Activated T-helper 1 cell treated with anti-CD3 and anti-CD28 coated beads, Interleukin-12 subunit alpha, Interleukin-12 subunit beta, Interleukin-2, Interleukin-4 antibody, amounts not matched to agents 30 ng/mL and 10 ng/mL and 1 ng/mL, durations not matched to agents 14 hours and 24 hours and 36 hours (primary cell): ENCODE measurements around the gene COBLL1. TPM values are rescaled to one million over a fixed set of nuclear protein-coding genes. Genes with fewer than 3 reads are reported as not detected.
"Not testable (repeated sequence)": the region's sequence is repeated elsewhere in the genome, so short reads cannot be mapped to it uniquely, and the experiment has no call there.

Experiments
- DNase-seq: peaks from one replicate; pipeline ENCODE4 v3.0.0; 2021; ENCODE audit warnings: low spot score
- H3K27ac Mint-ChIP-seq: one replicate; pipeline ENCODE4 v1.8.0; 2021; ENCODE audit warnings: mild to moderate bottlenecking, mixed read lengths
- H3K27me3 Mint-ChIP-seq: one replicate; pipeline ENCODE4 v1.8.0; 2022; ENCODE audit warnings: mild to moderate bottlenecking, moderate library complexity, mixed read lengths; ENCODE audit not compliant: insufficient read depth
- H3K36me3 Mint-ChIP-seq: one replicate; pipeline ENCODE4 v1.8.0; 2021; ENCODE audit warnings: low read depth, mixed read lengths
- H3K4me1 Mint-ChIP-seq: one replicate; pipeline ENCODE4 v1.8.0; 2021; ENCODE audit warnings: low read depth, mixed read lengths
- H3K4me3 Mint-ChIP-seq: one replicate; pipeline ENCODE4 v1.8.0; 2021; ENCODE audit warnings: mild to moderate bottlenecking, moderate library complexity, mixed read lengths
- H3K9me3 Mint-ChIP-seq: one replicate; pipeline ENCODE4 v1.8.0; 2021; ENCODE audit warnings: mixed read lengths
- intact Hi-C: fragments of 100-400 bp; cut with micrococcal nuclease; formaldehyde crosslinking; loops from one replicate; pipeline ENCODE4 v1.15.1; 2024
- total RNA-seq: library from RNA; stranded (reverse); gene quantifications from 2 replicates; pipeline ENCODE4 v1.2.3, GENCODE V29; 2022

The COBLL1 gene
- total RNA-seq, 1 donor from 2014 or later: not detected

GRCh38 chr2:164873210-164873908 lies 31.7 kb upstream of the COBLL1 start:
- DNase-seq: no peak
- no peaks in the 10 kb centered on the region for H3K9me3 Mint-ChIP-seq
- intact Hi-C loops: no loop called here
- no peaks in the 10 kb centered on the region for H3K36me3 Mint-ChIP-seq
- H3K27me3 Mint-ChIP-seq: peaks cover 2% of the 10 kb centered on the region
- no peak overlapping the region for H3K4me3 Mint-ChIP-seq
- H3K27ac Mint-ChIP-seq: no peak overlapping the region
- H3K4me1 Mint-ChIP-seq: no peaks in the 10 kb centered on the region

DNA sequence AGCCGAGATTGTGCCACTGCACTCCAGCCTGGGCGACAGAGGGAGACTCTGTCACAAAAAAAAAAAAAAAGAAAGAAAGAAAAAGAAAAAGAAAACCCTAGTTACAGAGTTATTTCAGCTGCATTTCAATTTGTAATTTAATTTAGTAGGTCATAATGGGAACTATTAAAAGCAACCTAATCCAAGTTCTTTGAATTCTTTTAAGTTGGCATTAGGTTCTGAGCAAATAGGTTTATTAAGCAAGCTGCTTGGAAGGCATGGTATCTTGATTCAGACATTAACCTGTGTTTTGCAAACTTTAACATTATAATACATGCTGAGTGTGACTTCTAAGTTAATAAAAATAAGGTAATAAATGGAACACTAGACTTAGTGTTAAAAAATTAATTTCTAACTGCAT lies 29.8 kb upstream of the COBLL1 start:
- Mint-ChIP-seq H3K27me3 (peaks cover 3% of the 10 kb centered on the region), H3K4me3 (no peak overlapping the region), H3K27ac (no peak overlapping the region), H3K36me3 (no peaks in the 10 kb centered on the region), H3K9me3 (no peaks in the 10 kb centered on the region), H3K4me1 (no peaks in the 10 kb centered on the region)
- no peak for DNase-seq
- intact Hi-C loops: no loop called here

GRCh38 chr2:164869420-164869772 lies 27.8 kb upstream of the COBLL1 start:
- intact Hi-C loops: no loop called here
- no peaks in the 10 kb centered on the region for H3K36me3 Mint-ChIP-seq
- H3K4me1 Mint-ChIP-seq: no peaks in the 10 kb centered on the region
- DNase-seq: no peak
- no peaks in the 10 kb centered on the region for H3K9me3 Mint-ChIP-seq
- H3K27me3 Mint-ChIP-seq: peaks cover 5% of the 10 kb centered on the region
- no peak overlapping the region for H3K27ac Mint-ChIP-seq
- H3K4me3 Mint-ChIP-seq: no peak overlapping the region

DNA sequence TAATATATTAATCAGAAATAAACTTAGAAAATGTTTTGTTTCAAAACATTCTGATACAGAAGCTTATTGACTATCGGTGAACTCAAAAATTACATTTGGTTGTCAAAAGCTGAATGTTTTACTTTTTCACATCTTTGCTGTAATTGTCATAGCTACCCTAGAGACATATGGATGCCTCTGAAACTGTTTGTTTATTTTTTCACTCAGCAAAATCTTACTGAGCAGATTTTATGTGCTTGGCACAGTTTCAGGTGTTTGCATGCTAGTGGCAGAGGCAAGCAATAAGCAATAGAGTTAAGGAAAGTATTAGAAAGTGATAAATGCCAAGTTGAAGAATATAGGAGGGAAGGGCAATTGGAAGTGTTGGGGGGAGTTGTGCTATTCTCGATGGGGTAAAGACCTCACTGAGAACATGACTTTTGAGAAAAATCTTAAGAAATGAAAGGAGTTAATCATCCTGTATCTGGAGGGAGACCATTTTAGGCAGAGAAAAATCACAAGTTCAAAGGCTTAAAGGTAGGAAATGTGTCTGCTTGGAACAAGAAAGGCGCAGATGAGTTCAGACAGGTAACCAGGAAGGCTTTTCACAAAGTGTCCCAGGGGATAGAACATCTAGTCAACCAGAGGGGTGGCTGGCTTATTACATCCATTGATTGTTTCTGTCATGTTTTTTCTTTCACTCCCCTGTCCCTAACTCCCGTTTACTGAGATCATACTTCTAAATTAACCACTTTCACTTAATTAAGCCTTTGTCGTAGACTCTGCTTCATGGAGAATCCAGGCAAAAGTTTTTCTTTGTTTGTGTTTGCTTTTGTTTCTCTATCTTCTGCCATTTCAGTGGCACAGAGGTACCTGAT lies 27.2 kb upstream of the COBLL1 start:
- peaks cover 5% of the 10 kb centered on the region for H3K27me3 Mint-ChIP-seq
- no peak overlapping the region for H3K27ac Mint-ChIP-seq
- no peaks in the 10 kb centered on the region for H3K9me3 Mint-ChIP-seq
- H3K4me1 Mint-ChIP-seq: no peaks in the 10 kb centered on the region
- DNase-seq: no peak
- no peak overlapping the region for H3K4me3 Mint-ChIP-seq
- intact Hi-C loops: no loop called here
- no peaks in the 10 kb centered on the region for H3K36me3 Mint-ChIP-seq

DNA sequence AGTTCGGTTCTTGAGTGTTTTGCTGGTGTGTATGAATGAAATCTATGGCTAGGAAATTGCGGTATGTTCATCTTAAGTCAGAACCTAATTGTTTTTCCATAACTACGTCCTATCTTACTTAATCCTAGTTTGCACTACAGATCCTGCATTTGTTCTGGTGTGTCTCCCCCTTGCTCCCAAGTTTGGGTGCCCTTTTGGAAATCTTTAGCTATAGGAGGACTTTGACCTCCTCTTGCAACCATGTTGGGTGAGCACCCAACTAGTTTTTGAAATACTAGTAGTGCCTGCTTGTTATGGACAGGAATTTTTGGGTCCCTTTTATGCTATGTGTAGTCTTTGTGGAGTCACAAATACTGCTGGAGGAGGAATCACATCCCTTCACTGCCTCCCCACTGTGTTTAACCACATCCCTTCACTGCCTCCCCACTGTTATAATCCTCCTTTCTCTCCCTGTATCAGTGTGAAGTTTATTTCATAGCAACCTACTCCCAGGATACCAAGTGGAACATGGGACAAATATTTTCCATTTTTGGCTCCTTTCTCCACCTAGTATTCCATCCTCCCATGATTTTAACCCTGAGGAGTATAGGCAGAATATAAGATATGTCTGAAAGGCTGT lies 26.3 kb upstream of the COBLL1 start:
- intact Hi-C loops: no loop called here
- Mint-ChIP-seq H3K27me3 (peaks cover 5% of the 10 kb centered on the region), H3K27ac (no peak overlapping the region), H3K36me3 (no peaks in the 10 kb centered on the region), H3K4me3 (no peak overlapping the region), H3K4me1 (no peaks in the 10 kb centered on the region), H3K9me3 (no peaks in the 10 kb centered on the region)
- no peak for DNase-seq

- H3K27me3 Mint-ChIP-seq, H3K36me3 Mint-ChIP-seq, H3K4me1 Mint-ChIP-seq, H3K4me3 Mint-ChIP-seq, H3K27ac Mint-ChIP-seq, H3K9me3 Mint-ChIP-seq, DNase-seq, intact Hi-C loops: not testable (repeated sequence)
These were observed 24.8 kb upstream of the COBLL1 start for GRCh38 chr2:164866381-164866780.

- Mint-ChIP-seq H3K36me3 (no peaks in the 10 kb centered on the region), H3K4me1 (no peaks in the 10 kb centered on the region), H3K27ac (no peak overlapping the region), H3K4me3 (no peak overlapping the region), H3K27me3 (peaks cover 8% of the 10 kb centered on the region), H3K9me3 (no peaks in the 10 kb centered on the region)
- intact Hi-C loops: no loop called here
- DNase-seq: no peak
These were observed 19.0 kb upstream of the COBLL1 start for GRCh38 chr2:164860694-164861042.

DNA sequence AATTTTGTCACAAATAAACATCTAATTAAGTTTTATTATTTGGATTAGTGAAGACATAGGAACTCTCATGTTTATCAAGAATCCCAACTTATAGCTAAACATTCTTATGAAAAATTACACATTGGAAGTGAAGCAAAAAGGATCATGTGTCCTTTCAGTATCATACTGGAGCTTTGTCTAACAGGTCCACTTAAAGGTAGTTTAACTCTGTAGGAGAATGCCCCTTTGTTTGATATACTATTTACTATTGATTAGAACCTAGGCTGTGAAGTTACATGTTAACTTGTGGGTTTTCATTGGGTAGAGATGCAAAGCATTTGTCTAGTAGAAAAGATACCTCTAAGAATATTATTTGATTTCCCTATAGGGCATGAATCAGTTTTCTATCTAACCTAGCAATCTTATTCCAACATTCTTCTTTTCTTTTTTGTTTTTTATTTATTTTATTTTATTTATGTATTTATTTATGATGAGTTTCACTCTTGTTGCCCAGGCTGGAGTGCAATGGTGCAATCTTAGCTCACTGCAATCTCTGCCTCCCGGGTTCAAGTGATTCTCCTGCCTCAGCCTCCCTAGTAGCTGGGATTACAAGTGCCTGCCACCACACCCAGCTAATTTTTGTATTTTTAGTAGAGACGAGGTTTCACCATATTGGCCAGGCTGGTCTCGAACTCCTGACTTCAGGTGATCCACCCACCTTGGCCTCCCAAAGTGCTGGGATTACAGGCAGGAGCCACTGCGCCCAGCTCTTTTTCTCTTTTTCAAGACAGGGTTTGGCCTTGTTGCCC lies 18.5 kb upstream of the COBLL1 start:
- intact Hi-C loops, H3K9me3 Mint-ChIP-seq, H3K27me3 Mint-ChIP-seq, H3K36me3 Mint-ChIP-seq, H3K4me1 Mint-ChIP-seq, H3K4me3 Mint-ChIP-seq, DNase-seq, H3K27ac Mint-ChIP-seq: not testable (repeated sequence)

DNA sequence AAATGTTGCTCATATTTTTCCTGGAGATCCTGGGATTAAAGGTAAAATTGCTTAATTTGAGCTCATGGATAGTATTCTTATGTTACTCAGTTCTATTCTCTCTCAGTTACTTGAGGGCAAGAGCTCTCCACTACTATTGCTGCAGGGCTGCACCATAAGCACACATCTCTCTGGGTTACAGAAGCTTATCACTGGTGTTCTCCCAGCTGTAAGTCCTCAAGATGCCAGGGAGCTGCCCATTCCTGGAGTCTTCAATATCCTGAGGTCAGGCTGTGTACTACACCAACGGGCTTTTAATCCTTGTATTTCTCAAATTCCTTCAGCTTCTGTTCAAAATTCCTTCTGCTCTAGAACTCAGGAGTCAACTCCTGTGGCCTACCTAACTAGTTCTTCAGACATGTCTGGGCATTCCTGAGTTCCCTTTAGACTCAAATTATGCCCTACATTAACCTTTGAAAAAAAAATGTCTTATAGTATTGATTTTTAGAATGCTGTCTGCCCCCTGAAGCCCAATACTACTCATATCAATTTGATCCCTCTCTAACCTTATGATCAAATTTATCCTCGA lies 17.7 kb upstream of the COBLL1 start:
- no peak overlapping the region for H3K4me3 Mint-ChIP-seq
- intact Hi-C loops: no loop called here
- H3K27ac Mint-ChIP-seq: no peak overlapping the region
- no peak for DNase-seq
- H3K36me3 Mint-ChIP-seq: no peaks in the 10 kb centered on the region
- no peaks in the 10 kb centered on the region for H3K9me3 Mint-ChIP-seq
- no peaks in the 10 kb centered on the region for H3K4me1 Mint-ChIP-seq
- H3K27me3 Mint-ChIP-seq: peaks cover 6% of the 10 kb centered on the region

DNA sequence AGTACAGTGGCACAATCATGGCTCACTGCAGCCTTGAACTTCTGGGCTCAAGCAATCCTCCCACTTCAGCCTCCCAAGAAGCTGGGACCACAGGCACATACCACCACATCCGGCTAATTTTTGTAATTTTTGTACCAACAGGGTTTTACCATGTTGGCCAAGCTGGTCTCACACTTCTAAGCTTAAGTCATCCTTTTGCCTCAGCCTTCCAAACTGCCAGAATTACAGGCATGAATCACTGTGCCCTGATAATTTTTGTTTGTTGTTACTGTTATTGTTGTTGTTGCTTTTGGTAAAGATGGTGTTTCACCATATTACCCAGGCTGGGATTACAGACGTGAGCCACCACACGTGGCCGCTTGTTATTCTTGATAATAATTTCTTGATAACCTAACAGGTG lies 10.5 kb upstream of the COBLL1 start:
- Mint-ChIP-seq H3K9me3 (no peaks in the 10 kb centered on the region), H3K4me1 (no peaks in the 10 kb centered on the region), H3K4me3 (no peak overlapping the region), H3K27me3 (peaks cover 19% of the 10 kb centered on the region), H3K36me3 (no peaks in the 10 kb centered on the region), H3K27ac (no peak overlapping the region)
- no peak for DNase-seq
- intact Hi-C loops: no loop called here

GRCh38 chr2:164850235-164850634 lies 8.6 kb upstream of the COBLL1 start:
- intact Hi-C loops: no loop called here
- H3K4me3 Mint-ChIP-seq: no peak overlapping the region
- no peak for DNase-seq
- no peak overlapping the region for H3K27ac Mint-ChIP-seq
- H3K36me3 Mint-ChIP-seq: no peaks in the 10 kb centered on the region
- no peaks in the 10 kb centered on the region for H3K9me3 Mint-ChIP-seq
- peaks cover 27% of the 10 kb centered on the region for H3K27me3 Mint-ChIP-seq
- H3K4me1 Mint-ChIP-seq: no peaks in the 10 kb centered on the region

DNA sequence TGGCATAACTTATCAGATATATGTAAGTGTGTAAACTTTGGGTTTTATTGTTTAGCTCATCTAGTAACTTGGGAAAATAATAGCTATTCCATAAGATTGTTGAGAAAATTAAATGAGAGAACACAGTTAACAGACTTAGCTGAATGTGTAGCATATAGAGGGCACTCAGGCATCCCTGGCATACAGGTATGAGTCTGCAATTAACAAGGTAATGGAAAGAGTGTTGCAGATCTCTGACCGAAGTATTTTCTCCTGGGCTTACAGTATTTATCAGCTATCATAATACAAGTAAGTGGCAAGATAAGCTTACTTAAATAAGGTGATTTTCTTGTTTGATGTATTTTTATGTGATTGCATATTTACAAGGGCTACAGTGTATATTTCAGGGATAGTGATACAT lies 7.9 kb upstream of the COBLL1 start:
- intact Hi-C loops: no loop called here
- Mint-ChIP-seq H3K27me3 (peaks cover 33% of the 10 kb centered on the region), H3K4me3 (no peak overlapping the region), H3K4me1 (no peaks in the 10 kb centered on the region), H3K36me3 (no peaks in the 10 kb centered on the region), H3K9me3 (no peaks in the 10 kb centered on the region), H3K27ac (no peak overlapping the region)
- no peak for DNase-seq
